ENCODE data around the gene CASTOR2.

DNA sequence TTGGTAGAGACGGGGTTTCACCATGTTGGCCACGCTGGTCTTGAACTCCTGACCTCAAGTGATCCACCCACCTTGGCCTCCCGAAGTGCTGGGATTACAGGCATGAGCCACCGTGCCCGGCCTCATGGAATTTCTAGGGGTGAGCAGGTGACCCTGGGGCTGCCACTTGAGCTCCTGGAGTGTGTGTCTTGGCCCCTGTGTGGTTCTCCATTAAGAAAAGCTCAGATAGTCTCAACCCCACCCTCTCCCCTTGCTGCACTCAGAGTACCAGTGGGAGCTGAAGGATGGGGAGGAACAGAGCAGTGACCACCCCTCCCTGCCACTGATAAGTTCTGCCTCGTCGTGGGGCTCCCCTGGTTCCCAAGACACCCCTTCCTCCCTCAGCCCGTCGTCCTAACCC is 63.8 kb downstream of the CASTOR2 start:
- TF ChIP-seq, protein P1, sequence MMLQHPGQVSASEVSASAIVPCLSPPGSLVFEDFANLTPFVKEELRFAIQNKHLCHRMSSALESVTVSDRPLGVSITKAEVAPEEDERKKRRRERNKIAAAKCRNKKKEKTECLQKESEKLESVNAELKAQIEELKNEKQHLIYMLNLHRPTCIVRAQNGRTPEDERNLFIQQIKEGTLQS (IDR thresholded peaks at IDR 0.05; ENCODE audit: insufficient read depth, low read depth, low read length) = no peak
- TF ChIP-seq, protein P2, sequence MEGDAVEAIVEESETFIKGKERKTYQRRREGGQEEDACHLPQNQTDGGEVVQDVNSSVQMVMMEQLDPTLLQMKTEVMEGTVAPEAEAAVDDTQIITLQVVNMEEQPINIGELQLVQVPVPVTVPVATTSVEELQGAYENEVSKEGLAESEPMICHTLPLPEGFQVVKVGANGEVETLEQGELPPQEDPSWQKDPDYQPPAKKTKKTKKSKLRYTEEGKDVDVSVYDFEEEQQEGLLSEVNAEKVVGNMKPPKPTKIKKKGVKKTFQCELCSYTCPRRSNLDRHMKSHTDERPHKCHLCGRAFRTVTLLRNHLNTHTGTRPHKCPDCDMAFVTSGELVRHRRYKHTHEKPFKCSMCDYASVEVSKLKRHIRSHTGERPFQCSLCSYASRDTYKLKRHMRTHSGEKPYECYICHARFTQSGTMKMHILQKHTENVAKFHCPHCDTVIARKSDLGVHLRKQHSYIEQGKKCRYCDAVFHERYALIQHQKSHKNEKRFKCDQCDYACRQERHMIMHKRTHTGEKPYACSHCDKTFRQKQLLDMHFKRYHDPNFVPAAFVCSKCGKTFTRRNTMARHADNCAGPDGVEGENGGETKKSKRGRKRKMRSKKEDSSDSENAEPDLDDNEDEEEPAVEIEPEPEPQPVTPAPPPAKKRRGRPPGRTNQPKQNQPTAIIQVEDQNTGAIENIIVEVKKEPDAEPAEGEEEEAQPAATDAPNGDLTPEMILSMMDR (IDR thresholded peaks at IDR 0.05; ENCODE audit: control extremely low read depth in 1 of 3, insufficient read depth in 1 of 3, low read depth in 1 of 3, low read length in 3 of 3) = no peak
- TF ChIP-seq POLR2A (IDR thresholded peaks at IDR 0.05; ENCODE audit: control extremely low read depth in 1 of 2, low read depth in 2 of 2, low read length in 2 of 2) = no peak
- TF ChIP-seq EP300 (IDR thresholded peaks at IDR 0.05; ENCODE audit: borderline replicate concordance in 1 of 2, low read depth in 2 of 2, low read length in 2 of 2) = no peak
- TF ChIP-seq SIN3A (conservative IDR thresholded peaks at IDR 0.05 in 1 of 2, IDR thresholded peaks at IDR 0.05 in 1 of 2; ENCODE audit: low read depth in 1 of 2, low read length in 2 of 2) = no peak
- TF ChIP-seq SP2 (IDR thresholded peaks at IDR 0.05; ENCODE audit: low read length) = no peak
- TF ChIP-seq KDM5A (IDR thresholded peaks at IDR 0.05; ENCODE audit: low read length) = no peak
